ENCODE measurements around the gene TAS2R4. TPM values are rescaled to one million over a fixed set of nuclear protein-coding genes. Genes with fewer than 3 reads are reported as not detected.
"Not testable (repeated sequence)": the region's sequence is repeated elsewhere in the genome, so short reads cannot be mapped to it uniquely, and the experiment has no call there.

The TAS2R4 gene, protein sequence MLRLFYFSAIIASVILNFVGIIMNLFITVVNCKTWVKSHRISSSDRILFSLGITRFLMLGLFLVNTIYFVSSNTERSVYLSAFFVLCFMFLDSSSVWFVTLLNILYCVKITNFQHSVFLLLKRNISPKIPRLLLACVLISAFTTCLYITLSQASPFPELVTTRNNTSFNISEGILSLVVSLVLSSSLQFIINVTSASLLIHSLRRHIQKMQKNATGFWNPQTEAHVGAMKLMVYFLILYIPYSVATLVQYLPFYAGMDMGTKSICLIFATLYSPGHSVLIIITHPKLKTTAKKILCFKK
- under 1 TPM; 0.65 to 0.73 TPM for total RNA-seq

DNA sequence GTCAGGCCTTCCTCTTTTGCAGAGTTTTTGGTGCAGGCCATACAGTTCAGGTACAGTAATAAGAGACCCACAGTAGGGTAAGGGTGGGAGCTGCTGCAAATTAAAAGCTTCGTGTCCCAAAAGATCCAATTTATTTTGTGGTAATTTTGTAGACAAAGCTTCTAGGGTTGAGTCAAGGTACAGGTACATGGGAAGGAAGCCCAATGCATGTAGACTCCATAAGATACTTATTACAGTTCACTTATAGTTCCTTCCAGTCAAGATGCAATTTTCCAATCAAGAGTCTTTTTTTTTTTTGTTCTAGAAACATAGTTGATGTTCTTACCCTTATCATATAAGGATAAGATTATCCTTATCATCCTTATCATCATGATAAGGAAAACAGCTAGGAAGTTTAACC lies at the start of gene TAS2R4:
Gene TAS2R4 (plus strand): TSS at position 301 of the 400 bp plus-strand sequence. CDS start 1,815 bp downstream, outside the sequence.
- Mint-ChIP-seq H3K4me1 (no peaks in the 10 kb centered on the region), H3K36me3 (ENCODE audit: low read depth) (peaks cover 37% of the 10 kb centered on the region), H3K9me3 (peaks cover 4% of the 10 kb centered on the region), H3K27ac (no peak within 1 kb of the TSS), H3K4me3 (no peak within 1 kb of the TSS), H3K27me3 (no peaks in the 10 kb centered on the region)
- DNase-seq, result no peak
- POLR2A ChIA-PET, result no interaction called here
- CTCF ChIA-PET, result interaction anchor here (1.4 kb wide), 1 partner anchor 10 kb away, joined by 12 read pairs; no protein-coding TSS in a partner anchor

DNA sequence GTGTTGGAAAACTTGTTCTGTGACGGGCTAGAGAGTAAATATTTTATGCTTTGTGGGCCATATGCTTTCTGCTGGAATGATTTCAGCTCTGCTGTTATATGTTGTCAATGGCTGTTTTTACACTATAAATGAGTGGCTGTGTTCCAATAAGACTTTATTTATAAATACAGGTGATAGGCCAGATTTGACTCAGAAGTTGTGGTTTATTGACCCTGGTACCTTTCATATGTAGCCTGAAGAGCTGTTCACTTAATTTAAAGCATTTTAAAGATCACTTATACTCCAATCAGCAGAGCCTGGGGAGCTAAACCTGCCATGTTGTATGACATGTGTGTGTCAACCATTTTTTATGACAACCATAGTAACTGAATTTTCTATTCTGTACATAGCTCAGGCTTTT lies 47.5 kb upstream of the TAS2R4 start:
- POLR2A ChIA-PET, result interaction anchor here (0.7 to 1.5 kb wide), 2 partner anchors 9 to 27 kb away, joined by 3 to 4 read pairs; no protein-coding TSS in a partner anchor
- Mint-ChIP-seq H3K9me3 (no peaks in the 10 kb centered on the region), H3K27me3 (no peaks in the 10 kb centered on the region), H3K27ac (no peak overlapping the region), H3K4me1 (no peaks in the 10 kb centered on the region), H3K36me3 (ENCODE audit: low read depth) (no peaks in the 10 kb centered on the region), H3K4me3 (no peak overlapping the region)
- CTCF ChIA-PET, result interaction anchor here (1.7 to 2.0 kb wide), 2 partner anchors 9 to 75 kb away, joined by 7 to 10 read pairs; partner anchors contain the start of gene SSBP1
- DNase-seq, result no peak

DNA sequence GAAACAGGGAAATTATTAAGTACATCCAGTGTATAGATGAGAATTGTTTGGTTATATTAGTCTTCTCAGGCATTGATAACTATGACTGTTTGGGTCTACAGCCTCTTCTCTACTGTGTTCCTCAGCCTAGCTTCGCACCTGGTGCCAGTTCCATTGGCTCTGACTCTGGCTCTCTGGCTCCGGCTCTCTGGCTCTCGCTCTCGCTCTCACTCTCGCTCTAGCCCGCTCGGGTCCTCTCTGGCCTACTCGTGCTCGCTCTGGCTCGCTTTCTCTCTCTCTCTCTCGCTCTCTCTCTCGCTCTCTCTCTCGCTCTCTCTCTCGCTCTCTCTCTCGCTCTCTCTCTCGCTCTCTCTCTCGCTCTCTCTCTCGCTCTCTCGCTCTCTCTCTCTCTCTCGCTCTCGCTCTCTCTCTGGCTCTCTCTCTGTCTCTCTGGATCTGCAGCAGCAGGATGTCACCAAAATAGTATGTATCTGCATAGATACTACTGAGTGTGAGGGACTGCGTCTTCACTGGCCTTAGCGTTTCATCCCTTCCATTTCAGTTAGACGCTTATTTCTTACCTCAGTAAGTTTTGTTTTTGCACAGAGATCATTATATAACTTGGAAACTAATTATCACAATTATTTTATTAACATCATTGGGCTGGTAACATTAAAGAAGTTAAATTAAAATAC lies 44.9 kb upstream of the TAS2R4 start:
- H3K4me3 Mint-ChIP-seq, result no peak overlapping the region
- DNase-seq, result no peak
- CTCF ChIA-PET, result interaction anchor here (0.6 kb wide), 1 partner anchor 663 kb away, joined by 4 read pairs; no protein-coding TSS in a partner anchor
- no peaks in the 10 kb centered on the region for H3K9me3 Mint-ChIP-seq
- no peaks in the 10 kb centered on the region for H3K36me3 Mint-ChIP-seq (ENCODE audit: low read depth)
- H3K4me1 Mint-ChIP-seq, result peaks cover under 1% of the 10 kb centered on the region
- H3K27ac Mint-ChIP-seq, result no peak overlapping the region
- no peaks in the 10 kb centered on the region for H3K27me3 Mint-ChIP-seq
- POLR2A ChIA-PET, result no interaction called here

DNA sequence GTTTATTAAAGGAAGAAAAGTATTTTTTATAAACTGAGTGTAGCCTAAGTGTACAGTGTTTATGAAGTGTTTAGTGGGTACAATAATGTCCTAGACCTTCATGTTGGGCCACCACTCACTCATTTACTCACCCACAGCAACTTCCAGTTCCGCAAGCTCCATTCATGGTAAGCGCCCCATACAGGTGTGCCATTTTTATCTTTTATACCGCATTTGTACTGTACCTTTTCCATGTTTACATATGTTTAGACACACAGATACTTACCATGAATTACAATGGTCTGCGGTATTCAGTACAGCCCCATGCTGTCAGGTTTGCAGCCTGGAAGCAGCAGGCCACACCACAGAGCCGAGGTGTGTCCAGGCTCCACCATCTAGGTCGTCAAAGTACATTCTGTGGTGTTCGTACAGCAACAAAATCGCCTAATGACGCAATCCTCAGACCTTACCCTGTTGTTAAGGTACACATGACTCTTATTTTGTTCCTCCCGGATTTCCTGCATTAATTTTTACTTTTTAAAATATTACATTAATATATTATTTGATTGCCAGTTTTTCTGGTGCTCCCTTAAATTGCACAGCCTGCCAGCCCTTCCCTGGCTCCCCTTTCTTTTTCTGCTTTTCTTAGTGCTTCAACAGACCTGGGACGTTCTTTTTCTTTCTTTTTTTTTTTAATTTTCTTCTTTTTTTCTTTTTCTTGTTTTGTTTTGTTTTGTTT lies 39.2 kb upstream of the TAS2R4 start:
- no peaks in the 10 kb centered on the region for H3K27me3 Mint-ChIP-seq
- CTCF ChIA-PET, result interaction anchor here (0.7 to 4.5 kb wide), 33 partner anchors 9 to 1260 kb away, joined by 3 to 71 read pairs (median 6); partner anchors contain the start of genes AGK, DENND11 and MRPS33
- peaks cover 38% of the 10 kb centered on the region for H3K4me1 Mint-ChIP-seq
- peaks cover 26% of the 10 kb centered on the region for H3K36me3 Mint-ChIP-seq (ENCODE audit: low read depth)
- no peaks in the 10 kb centered on the region for H3K9me3 Mint-ChIP-seq
- DNase-seq, result peak; percentile 20
- peak overlapping the region; percentile 94 for H3K4me3 Mint-ChIP-seq
- peak overlapping the region; percentile 93 for H3K27ac Mint-ChIP-seq
- POLR2A ChIA-PET, result interaction anchor here (0.5 to 3.4 kb wide), 28 partner anchors 9 to 1260 kb away, joined by 3 to 46 read pairs (median 6); partner anchors contain the start of genes AGK, BRAF, DENND11 and MRPS33

DNA sequence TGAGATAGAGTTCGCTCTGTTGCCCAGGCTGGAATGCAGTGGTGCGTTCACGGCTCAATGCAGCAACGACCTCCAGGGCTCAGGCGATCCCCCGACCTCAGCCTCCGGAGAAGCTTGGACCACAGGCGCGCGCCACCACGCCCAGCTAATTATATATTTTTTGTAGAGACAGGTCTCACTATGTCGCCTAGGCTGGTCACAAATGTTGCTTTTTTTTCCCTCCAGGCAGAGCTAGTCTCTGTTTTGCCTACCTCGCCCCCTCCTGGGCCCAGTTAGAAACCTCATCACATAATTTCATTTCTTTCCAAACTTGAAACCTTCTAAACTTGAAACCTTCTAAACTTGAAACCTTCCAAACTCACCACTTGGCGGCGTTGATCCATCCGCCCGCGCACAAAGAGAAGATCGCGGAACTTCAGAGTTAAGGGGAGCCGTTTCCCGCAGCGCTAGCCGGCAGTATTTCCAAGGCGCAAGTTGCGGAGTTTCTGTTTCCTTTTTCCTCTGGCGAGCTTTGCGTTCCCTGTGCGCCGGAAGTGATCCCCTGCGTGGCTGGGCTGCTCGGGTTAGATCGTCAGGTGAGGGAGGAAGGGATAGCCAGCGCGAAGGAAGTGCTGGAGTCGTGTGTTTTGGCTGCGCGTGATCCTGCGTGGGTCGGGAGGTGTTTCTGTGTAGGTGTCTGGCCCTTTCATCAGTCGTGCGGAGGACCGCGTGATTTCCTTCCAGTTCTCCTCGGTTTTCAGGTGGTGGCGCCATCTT lies 38.5 kb upstream of the TAS2R4 start, which contains the start of gene SSBP1:
Gene SSBP1 (plus strand): TSS at position 523 of the 756 bp plus-strand sequence. CDS start 809 bp downstream, outside the sequence.
- CTCF ChIA-PET, result interaction anchor here (0.6 to 4.5 kb wide), 32 partner anchors 9 to 1260 kb away, joined by 3 to 71 read pairs (median 7); partner anchors contain the start of genes AGK, DENND11 and MRPS33
- peak within 1 kb of the TSS; percentile 93 for H3K27ac Mint-ChIP-seq

DNA sequence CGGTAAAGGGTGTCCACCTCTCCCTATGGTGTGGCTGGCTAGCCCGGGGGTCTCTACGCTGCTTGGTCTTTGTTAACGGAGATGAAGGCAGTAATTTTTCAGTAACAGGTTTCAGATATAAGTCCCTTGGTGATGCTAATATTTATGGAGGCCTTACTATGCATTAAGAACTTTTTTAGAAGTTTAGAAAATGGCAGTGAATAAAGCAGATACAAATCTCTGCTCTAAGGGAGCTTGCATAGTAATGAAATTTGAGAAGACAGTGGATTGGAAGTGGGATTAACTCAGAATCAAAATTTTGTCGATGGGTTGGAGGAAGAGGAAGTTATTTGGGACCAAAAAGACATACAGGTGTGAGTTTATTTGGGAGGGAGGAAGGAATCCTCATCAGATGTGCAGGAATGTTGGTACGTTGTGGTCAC lies 37.9 kb upstream of the TAS2R4 start:
- CTCF ChIA-PET, result interaction anchor here (0.7 to 4.5 kb wide), 24 partner anchors 8 to 724 kb away, joined by 3 to 71 read pairs (median 10); partner anchors contain the start of genes AGK, DENND11 and MRPS33
- peak overlapping the region; percentile 93 for H3K27ac Mint-ChIP-seq
- H3K4me1 Mint-ChIP-seq, result peaks cover 41% of the 10 kb centered on the region
- POLR2A ChIA-PET, result interaction anchor here (1.2 to 3.4 kb wide), 23 partner anchors 12 to 1262 kb away, joined by 3 to 46 read pairs (median 6); partner anchors contain the start of genes AGK, BRAF, DENND11 and MRPS33
- peak overlapping the region; percentile 94 for H3K4me3 Mint-ChIP-seq
- no peaks in the 10 kb centered on the region for H3K27me3 Mint-ChIP-seq
- H3K9me3 Mint-ChIP-seq, result no peaks in the 10 kb centered on the region
- DNase-seq, result no peak
- peaks cover 38% of the 10 kb centered on the region for H3K36me3 Mint-ChIP-seq (ENCODE audit: low read depth)

More for the DNA sequence above, 38.5 kb upstream of the TAS2R4 start, which contains the start of gene SSBP1:
- peak within 1 kb of the TSS; percentile 94 for H3K4me3 Mint-ChIP-seq
- no peaks in the 10 kb centered on the region for H3K9me3 Mint-ChIP-seq
- no peaks in the 10 kb centered on the region for H3K27me3 Mint-ChIP-seq
- POLR2A ChIA-PET, result interaction anchor here (0.5 to 3.4 kb wide), 33 partner anchors 9 to 1550 kb away, joined by 3 to 46 read pairs (median 5); partner anchors contain the start of genes AGK, BRAF, CASP2 and DENND11
- H3K36me3 Mint-ChIP-seq (ENCODE audit: low read depth), result peaks cover 32% of the 10 kb centered on the region
- peaks cover 41% of the 10 kb centered on the region for H3K4me1 Mint-ChIP-seq
- peak; percentile 94 for DNase-seq

GRCh38 chr7:141739250-141739649 lies 37.2 kb upstream of the TAS2R4 start:
- peaks cover 44% of the 10 kb centered on the region for H3K36me3 Mint-ChIP-seq (ENCODE audit: low read depth)
- ChIA-PET CTCF (interaction anchor here (0.7 to 4.5 kb wide), 10 partner anchors 11 to 189 kb away, joined by 4 to 71 read pairs (median 10); partner anchors contain the start of genes AGK and DENND11), POLR2A (interaction anchor here (1.3 to 3.4 kb wide), 11 partner anchors 15 to 725 kb away, joined by 3 to 30 read pairs (median 6); partner anchors contain the start of genes AGK and MRPS33)
- peaks cover 41% of the 10 kb centered on the region for H3K4me1 Mint-ChIP-seq
- H3K27me3 Mint-ChIP-seq, result no peaks in the 10 kb centered on the region
- H3K4me3 Mint-ChIP-seq, result peak overlapping the region; percentile 94
- H3K9me3 Mint-ChIP-seq, result no peaks in the 10 kb centered on the region
- H3K27ac Mint-ChIP-seq, result no peak overlapping the region
- DNase-seq, result no peak

DNA sequence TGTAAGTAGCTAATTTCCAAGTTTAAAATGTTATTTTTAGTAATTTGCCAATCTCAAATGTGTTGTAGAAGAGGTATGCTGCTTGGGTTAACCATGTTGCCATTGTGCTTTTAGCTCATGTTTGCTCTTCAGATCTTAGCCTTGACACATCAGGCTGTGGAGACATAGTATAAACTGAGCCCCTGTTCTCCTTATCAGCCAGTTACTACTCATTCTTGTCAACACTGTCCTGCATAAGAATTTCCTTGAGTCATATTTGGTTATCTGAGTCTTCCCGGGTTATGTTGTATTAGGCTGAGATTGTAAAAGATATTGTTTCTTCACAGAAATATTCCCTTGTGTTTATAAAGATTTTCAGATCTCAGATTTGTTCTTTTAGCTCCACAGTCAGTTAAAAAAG lies 34.2 kb upstream of the TAS2R4 start:
- Mint-ChIP-seq H3K4me3 (no peak overlapping the region), H3K4me1 (peaks cover 36% of the 10 kb centered on the region), H3K27ac (no peak overlapping the region), H3K27me3 (no peaks in the 10 kb centered on the region), H3K9me3 (no peaks in the 10 kb centered on the region), H3K36me3 (ENCODE audit: low read depth) (peaks cover 60% of the 10 kb centered on the region)
- ChIA-PET POLR2A (interaction anchor here (0.7 kb wide), 1 partner anchor 14 kb away, joined by 4 read pairs; no protein-coding TSS in a partner anchor), CTCF (interaction anchor here (1.1 to 1.6 kb wide), 2 partner anchors 11 to 44 kb away, joined by 3 to 4 read pairs; no protein-coding TSS in a partner anchor)
- DNase-seq, result no peak

GRCh38 chr7:141744131-141744530 lies 32.3 kb upstream of the TAS2R4 start:
- CTCF ChIA-PET, result no interaction called here
- peaks cover 65% of the 10 kb centered on the region for H3K36me3 Mint-ChIP-seq (ENCODE audit: low read depth)

DNA sequence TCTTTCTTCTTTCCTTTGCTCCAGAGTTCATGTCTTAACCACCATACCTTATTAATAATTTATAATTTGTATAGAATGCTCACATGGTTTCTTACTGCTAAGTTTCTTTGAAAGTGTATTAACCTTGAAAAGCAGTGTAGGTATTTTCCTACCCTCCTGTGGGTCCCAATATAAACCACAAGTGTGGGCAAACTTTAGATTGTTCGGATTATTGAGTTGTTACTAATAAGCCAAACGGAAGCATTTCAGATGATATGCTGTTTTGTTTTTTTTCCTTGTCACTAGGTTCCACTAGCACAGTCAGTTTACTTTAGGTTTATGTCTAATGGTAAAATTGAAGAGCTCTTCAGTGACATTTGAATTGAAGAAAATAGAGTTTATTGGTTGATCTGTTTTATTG lies 28.1 kb upstream of the TAS2R4 start:
- Mint-ChIP-seq H3K9me3 (peaks cover 25% of the 10 kb centered on the region), H3K4me3 (no peak overlapping the region), H3K36me3 (ENCODE audit: low read depth) (peaks cover 75% of the 10 kb centered on the region), H3K27ac (no peak overlapping the region), H3K4me1 (no peaks in the 10 kb centered on the region), H3K27me3 (no peaks in the 10 kb centered on the region)
- ChIA-PET POLR2A (interaction anchor here (1.4 kb wide), 1 partner anchor 88 kb away, joined by 3 read pairs; no protein-coding TSS in a partner anchor), CTCF (no interaction called here)
- DNase-seq, result no peak

More at GRCh38 chr7:141744131-141744530, 32.3 kb upstream of the TAS2R4 start:
- no peaks in the 10 kb centered on the region for H3K27me3 Mint-ChIP-seq
- peaks cover 26% of the 10 kb centered on the region for H3K4me1 Mint-ChIP-seq
- no peak overlapping the region for H3K27ac Mint-ChIP-seq
- no peak overlapping the region for H3K4me3 Mint-ChIP-seq
- H3K9me3 Mint-ChIP-seq, result no peaks in the 10 kb centered on the region
- no peak for DNase-seq
- POLR2A ChIA-PET, result no interaction called here

GRCh38 chr7:141751904-141752303 lies 24.6 kb upstream of the TAS2R4 start:
- H3K27me3 Mint-ChIP-seq, POLR2A ChIA-PET, H3K27ac Mint-ChIP-seq, CTCF ChIA-PET, DNase-seq, H3K4me1 Mint-ChIP-seq, H3K4me3 Mint-ChIP-seq: not testable (repeated sequence)
- H3K9me3 Mint-ChIP-seq, result peaks cover 25% of the 10 kb centered on the region
- H3K36me3 Mint-ChIP-seq (ENCODE audit: low read depth), result peaks cover 70% of the 10 kb centered on the region

Measured in activated CD4-positive, alpha-beta memory T cell treated with anti-CD3 and anti-CD28 coated beads, Interleukin-2, amount 10 ng/mL, durations not matched to agents 7 days and 5 days (primary cell).